Adrenal gland (tissue), 12 donors: ENCODE results near the gene KLHL22. TPM values are rescaled to one million over a fixed set of nuclear protein-coding genes. Genes with fewer than 3 reads are reported as not detected.

Source experiments
- DNase-seq, 7 donors: peaks; one replicate each; pipeline ENCODE4 v3.0.0-alpha.2; 2019 to 2020
- H3K27ac ChIP-seq, 5 donors: fragments of 200-600 bp; sonication (generic) in 4 of 5; 1 replicate in 3 of 5; 2 replicates in 2 of 5; pipeline versions ENCODE4 v1.5.1 to v1.8.0; 2016 to 2020; ENCODE audit warnings: mild to moderate bottlenecking in 1 of 5
- H3K27me3 ChIP-seq: fragments of 200-600 bp; 2 replicates; pipeline ENCODE4 v1.8.0; 2021
- H3K36me3 ChIP-seq, 2 donors: fragments of 200-600 bp; replicated peaks in 1 of 2; 1 replicate in 1 of 2; 2 replicates in 1 of 2; pipeline versions ENCODE4 v1.5.1 to v1.8.0; 2018 to 2022
- H3K4me1 ChIP-seq, 2 donors: fragments of 200-600 bp; replicated peaks in 1 of 2; 1 replicate in 1 of 2; 2 replicates in 1 of 2; pipeline versions ENCODE4 v1.5.1 to v1.8.0; 2018 to 2021
- H3K4me3 ChIP-seq, 4 donors: fragments of 200-600 bp; sonication (generic) in 3 of 4; one replicate each; pipeline ENCODE4 v1.5.1; 2016 to 2018
- H3K9me3 ChIP-seq, 3 donors: fragments of 200-600 bp; sonication (generic) in 1 of 3; replicated peaks in 1 of 3; 1 replicate in 2 of 3; 2 replicates in 1 of 3; pipeline versions ENCODE4 v1.5.1 to v1.8.0; 2016 to 2021
- CTCF ChIP-seq, 6 experiments: fragments of 450-650 bp in 4 of 6; fragments of 200-600 bp in 2 of 6; sonication (generic) in 1 of 6; IDR thresholded peaks; 1 replicate in 5 of 6; 2 replicates in 1 of 6; pipeline versions ENCODE4 v1.5.1 to v1.8.0; 2016 to 2021; ENCODE audit warnings: antibody characterized with exemption in 6 of 6, mild to moderate bottlenecking in 2 of 6, moderate library complexity in 1 of 6
- POLR2A ChIP-seq, 2 donors: fragments of 450-650 bp; IDR thresholded peaks; one replicate each; pipeline ENCODE4 v1.6.1; 2017; ENCODE audit warnings: antibody characterized with exemption in 2 of 2, mild to moderate bottlenecking in 2 of 2, moderate library complexity in 1 of 2
- WGBS, 4 donors: extraction: QIAGEN DNeasy Blood & Tissue Kit in 2 of 4; methylation state at CpG; one replicate each; pipeline versions ENCODE4 v1.1.5 to v1.1.7; 2013 to 2017; 5-methylcytosine and 5-hydroxymethylcytosine counted together
- intact Hi-C, 2 donors: fragments of 100-400 bp; cut with DNase I; formaldehyde crosslinking; loops; one replicate each; pipeline versions ENCODE4 v1.14.1 to v1.15.0; 2022 to 2023
- polyA plus RNA-seq, 3 donors: library from polyadenylated mRNA; stranded (reverse); fragments of 200-250 nt in 2 of 3; fragments of 350-450 nt in 1 of 3; fragmentation: Illumina TruSeq in 1 of 3; extraction: RNeasy Lipid Tissue Mini Kit (QIAGEN cat#74804) in 1 of 3; gene quantifications; one replicate each; pipeline ENCODE4 v1.2.3, GENCODE V29; 2013 to 2014
- total RNA-seq, 9 donors: library from RNA; depleted of rRNA in 4 of 9; stranded (reverse); fragments of >200 nt in 4 of 9; fragments of 120-200 nt in 1 of 9; fragmentation: NEBNext Ultra II Directional in 1 of 9; extraction: Animal tissue kit (Norgen Biotek cat#: 25700) in 1 of 9; gene quantifications; one replicate each; pipeline versions ENCODE4 v1.1.0 to v1.2.4, GENCODE V29; 2013 to 2023
- donor health status: healthy with polysubstance abuse.
- donor health status: Bipolar disorder and iron deficiency.
- donor health status: DM: yes; HTN: yes; CAD: no.
- donor health status: DM: no; HTN: no; CAD: no.
- donor health status: DM: no; HTN: no; CAD: no.
- donor health status: DM: yes; HTN: yes; CAD: no.

The KLHL22 gene
- total and polyA plus RNA-seq, 12 donors = 15.3 to 38.8 (median 27.6) TPM

GRCh38 chr22:20456722-20457076, 38.9 kb downstream of the KLHL22 start:
- no peaks in the 10 kb centered on the region for H3K9me3 ChIP-seq
- TF ChIP-seq POLR2A (IDR thresholded peaks at IDR 0.05) (no peak), CTCF (IDR thresholded peaks at IDR 0.05) (no peak)
- no peak overlapping the region for H3K27ac ChIP-seq
- no peaks in the 10 kb centered on the region for H3K4me1 ChIP-seq
- peaks cover 0 to 10% of the 10 kb centered on the region in 2 donors for H3K36me3 ChIP-seq
- 97 to 100% (median 98%) methylated on average over 2 to 3 of the region's 3 CpGs for WGBS, 4 donors
- H3K4me3 ChIP-seq = no peak overlapping the region
- no peaks in the 10 kb centered on the region for H3K27me3 ChIP-seq
- intact Hi-C loops = loop anchor here in 1 of 2 donors (5.0 kb wide), 1 partner anchor 39 kb away; no protein-coding TSS in a partner anchor
- no peak for DNase-seq

- peak; percentile 64 to 86 (median 81) for DNase-seq
- Histone ChIP-seq H3K27ac (no peak overlapping the region), H3K36me3 (peaks cover 0 to 10% of the 10 kb centered on the region in 2 donors)
Measured at GRCh38 chr22:20456064-20456721, 39.4 kb downstream of the KLHL22 start.

GRCh38 chr22:20455709-20456063, 39.9 kb downstream of the KLHL22 start:
- no peak for DNase-seq
- Histone ChIP-seq H3K4me1 (no peaks in the 10 kb centered on the region), H3K27ac (no peak overlapping the region), H3K36me3 (peaks cover 0 to 7% of the 10 kb centered on the region in 2 donors), H3K27me3 (no peaks in the 10 kb centered on the region), H3K9me3 (no peaks in the 10 kb centered on the region), H3K4me3 (no peak overlapping the region)
- no peak for TF ChIP-seq POLR2A (IDR thresholded peaks at IDR 0.05)
- no peak for TF ChIP-seq CTCF (IDR thresholded peaks at IDR 0.05)
- 84 to 90% (median 86%) methylated on average over 8 of the region's 8 CpGs for WGBS, 4 donors
- intact Hi-C loops = loop anchor here (2.0 to 5.0 kb wide), 2 partner anchors 37 to 38 kb away; no protein-coding TSS in a partner anchor

More at GRCh38 chr22:20456064-20456721, 39.4 kb downstream of the KLHL22 start:
- TF ChIP-seq POLR2A (IDR thresholded peaks at IDR 0.05) (no peak), CTCF (IDR thresholded peaks at IDR 0.05) (peak; percentile 67 to 91 (median 86))
- Histone ChIP-seq H3K4me3 (no peak overlapping the region), H3K9me3 (no peaks in the 10 kb centered on the region), H3K27me3 (no peaks in the 10 kb centered on the region), H3K4me1 (no peaks in the 10 kb centered on the region)
- intact Hi-C loops = loop anchor here in 1 of 2 donors (5.0 kb wide), 1 partner anchor 39 kb away; no protein-coding TSS in a partner anchor
- 15 to 20% (median 17%) methylated on average over 5 to 6 of the region's 6 CpGs for WGBS, 4 donors

- H3K27me3 ChIP-seq = no peaks in the 10 kb centered on the region
- no peak for DNase-seq
- H3K4me1 ChIP-seq = no peaks in the 10 kb centered on the region
- no peaks in the 10 kb centered on the region for H3K9me3 ChIP-seq
- intact Hi-C loops = no loop called here
- H3K36me3 ChIP-seq = peaks cover 0 to 7% of the 10 kb centered on the region in 2 donors
- H3K4me3 ChIP-seq = no peak overlapping the region
- TF ChIP-seq POLR2A (IDR thresholded peaks at IDR 0.05) (no peak), CTCF (IDR thresholded peaks at IDR 0.05) (no peak)
- H3K27ac ChIP-seq = no peak overlapping the region
- 96 to 97% (median 96%) methylated on average over 3 of the region's 3 CpGs for WGBS, 4 donors
Measured at GRCh38 chr22:20453222-20453621, 42.4 kb downstream of the KLHL22 start.
